HG03442 (cell line): ENCODE data around the gene CLDN22.

Experiments
- ATAC-seq: cut with Tn5 transposase; IDR thresholded peaks from one replicate; pipeline ENCODE4 v1.9.1; 2021; ENCODE audit warnings: mild to moderate bottlenecking, moderate library complexity; ENCODE audit not compliant: unreplicated experiment

CLDN22 gene

DNA sequence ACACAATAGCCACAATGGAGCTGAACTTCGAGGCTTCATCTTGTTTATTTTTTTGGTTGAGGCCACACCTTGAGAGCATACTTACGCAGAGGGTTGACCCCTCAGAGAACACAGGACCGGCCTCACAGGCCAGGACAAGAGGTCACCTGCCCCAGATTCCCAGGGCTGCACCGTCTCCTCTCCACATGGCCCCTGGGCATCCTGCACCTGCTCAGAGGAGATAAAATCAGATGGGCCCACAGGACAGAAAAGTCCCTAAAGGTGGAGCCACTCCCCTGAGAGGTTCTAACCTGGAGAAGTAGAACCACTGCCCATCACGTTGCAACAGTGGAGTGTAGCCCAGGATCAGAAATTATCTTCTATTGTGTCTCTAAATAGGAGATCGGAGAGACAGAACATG lies 3.2 kb upstream of the CLDN22 start:
- no peak for ATAC-seq

DNA sequence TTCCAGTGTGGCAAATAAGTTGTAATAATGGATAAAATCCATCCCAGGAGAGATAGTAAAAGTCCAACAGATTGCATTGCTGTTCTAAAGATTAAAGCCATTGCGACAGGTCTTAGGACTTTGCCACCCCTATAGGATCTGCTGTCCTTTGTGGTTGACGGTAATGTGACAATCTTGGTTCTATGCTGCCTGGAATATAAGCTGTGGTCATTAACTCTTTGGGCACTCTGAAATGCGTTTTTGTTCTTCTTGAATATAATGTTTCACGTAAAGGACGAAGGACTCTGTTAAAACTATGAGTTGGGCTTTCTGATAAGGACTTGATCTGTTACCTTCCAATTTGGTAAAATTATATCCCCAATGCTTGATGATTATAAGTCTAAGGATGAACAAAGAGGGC lies 2.2 kb upstream of the CLDN22 start, which contains the start of gene CLDN24:
CLDN24 (minus strand) TSS at position 101 of the 400 bp plus-strand sequence; CDS start at position 101, 0 bp downstream.
- no peak for ATAC-seq

DNA sequence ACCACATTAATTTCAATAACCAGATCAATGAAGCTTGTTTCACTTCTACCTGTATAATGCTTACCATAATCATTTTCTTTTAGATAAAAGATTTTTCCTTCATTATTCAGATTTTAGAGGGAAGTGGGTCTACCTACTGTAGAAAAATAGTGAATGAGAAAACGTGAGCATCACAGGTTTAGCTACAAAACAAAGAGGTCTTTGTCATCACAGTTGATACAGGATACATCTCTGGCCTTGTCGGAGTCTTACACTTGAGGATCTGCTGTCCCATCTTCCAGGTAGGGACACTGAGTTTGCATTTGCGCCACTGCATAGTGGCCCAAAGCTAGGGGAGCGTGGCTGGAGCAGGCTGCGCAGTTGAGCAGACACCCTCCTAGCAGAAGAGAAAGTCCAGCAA lies 1.4 kb upstream of the CLDN22 start:
- no peak for ATAC-seq

DNA sequence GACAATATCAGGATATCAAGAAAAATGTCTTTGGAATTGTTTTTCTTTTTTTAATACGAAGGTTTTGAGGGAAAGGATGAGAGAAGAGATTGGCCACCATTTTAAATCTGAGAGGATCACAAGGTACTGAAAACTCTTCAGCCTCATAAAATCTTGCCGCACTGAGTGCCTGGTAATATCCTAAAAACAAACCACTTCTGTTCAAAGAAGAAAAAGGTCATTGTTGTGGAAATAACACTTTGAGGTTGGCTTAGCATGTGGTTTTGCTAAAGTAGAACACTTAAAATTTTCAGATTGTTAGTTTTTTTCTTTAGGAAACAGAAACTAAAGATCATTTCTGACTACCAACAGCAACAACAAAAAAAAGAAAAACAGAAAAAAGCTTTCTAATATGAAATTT lies 1.0 kb upstream of the CLDN22 start:
- no peak for ATAC-seq

DNA sequence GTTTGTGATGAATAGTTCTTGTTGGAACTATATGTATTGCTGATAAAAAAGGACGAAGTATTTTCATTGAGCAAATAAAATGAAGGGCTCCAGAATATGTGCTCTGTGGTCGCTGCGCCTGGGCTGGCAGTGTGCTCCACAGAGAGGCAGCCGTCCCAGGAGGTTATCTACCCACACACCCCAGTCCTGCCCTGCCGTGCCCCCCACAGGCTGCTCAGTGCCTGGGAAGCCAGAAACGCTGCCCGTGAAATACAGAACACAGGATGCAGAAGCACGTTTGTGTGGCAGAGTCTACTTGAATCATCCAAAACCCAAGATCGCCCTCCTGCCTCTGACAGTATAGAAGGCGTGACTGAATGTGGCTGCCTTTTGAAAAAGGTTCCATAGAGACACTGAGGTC lies 1.4 kb downstream of the CLDN22 start:
- ATAC-seq: no peak

DNA sequence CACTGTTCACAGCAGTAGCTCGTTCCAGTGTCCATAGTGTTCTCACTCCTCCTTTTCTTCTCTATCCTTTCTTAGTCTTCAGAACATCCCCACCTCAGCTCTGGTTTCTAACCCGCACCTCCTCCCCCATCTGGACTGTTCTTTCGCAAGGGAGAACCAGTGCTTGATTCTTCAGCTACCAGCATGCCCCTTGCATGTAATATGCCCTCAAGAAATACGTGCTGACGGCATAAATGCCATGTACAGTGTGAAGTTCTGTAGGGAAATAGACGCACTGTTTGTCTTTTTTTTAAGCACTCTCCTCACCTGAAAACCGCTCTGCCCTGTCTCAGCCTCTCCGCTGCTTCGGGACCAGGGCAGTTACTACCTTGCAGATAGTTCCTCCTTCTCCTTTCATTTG lies 5.3 kb downstream of the CLDN22 start:
- ATAC-seq: no peak

DNA sequence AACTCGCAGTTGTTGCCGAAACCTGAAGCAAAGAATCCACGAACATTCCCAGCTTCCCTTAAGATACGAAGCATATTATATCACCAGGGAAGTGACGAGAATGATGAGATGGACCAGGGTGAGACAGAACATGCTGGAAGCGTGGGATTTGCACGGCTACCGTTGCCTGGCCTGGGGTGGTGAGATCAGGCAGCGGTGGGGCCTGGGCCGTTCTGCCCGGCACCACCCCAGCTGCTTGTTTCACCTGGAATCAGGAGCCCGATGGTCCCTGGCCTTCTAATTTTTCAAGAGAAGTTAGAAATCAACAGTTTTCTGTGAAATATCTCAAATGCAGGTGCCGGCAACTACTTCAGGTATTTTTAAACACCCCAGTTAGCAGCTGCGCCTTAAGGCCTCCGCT lies 5.7 kb downstream of the CLDN22 start:
- no peak for ATAC-seq

DNA sequence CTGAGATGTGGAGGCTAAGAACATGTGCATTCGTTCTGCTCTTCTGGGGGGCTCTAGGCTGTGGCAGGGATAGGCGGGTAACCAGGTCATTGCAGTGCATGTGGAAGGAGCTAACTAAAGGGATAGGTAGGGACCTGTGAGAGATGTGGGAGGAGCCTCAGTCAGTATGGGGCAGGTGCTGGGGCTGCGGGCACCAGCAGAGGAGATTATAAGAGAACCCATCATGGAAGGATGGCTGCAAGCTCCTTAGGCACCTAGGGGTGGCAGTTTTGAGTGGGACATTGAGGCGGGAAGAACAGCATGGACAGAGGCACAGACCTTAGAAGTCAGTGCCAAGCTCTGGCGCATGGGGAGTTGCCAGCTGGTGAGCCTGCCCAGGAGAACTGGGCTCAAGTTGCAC lies 7.2 kb downstream of the CLDN22 start:
- no peak for ATAC-seq

DNA sequence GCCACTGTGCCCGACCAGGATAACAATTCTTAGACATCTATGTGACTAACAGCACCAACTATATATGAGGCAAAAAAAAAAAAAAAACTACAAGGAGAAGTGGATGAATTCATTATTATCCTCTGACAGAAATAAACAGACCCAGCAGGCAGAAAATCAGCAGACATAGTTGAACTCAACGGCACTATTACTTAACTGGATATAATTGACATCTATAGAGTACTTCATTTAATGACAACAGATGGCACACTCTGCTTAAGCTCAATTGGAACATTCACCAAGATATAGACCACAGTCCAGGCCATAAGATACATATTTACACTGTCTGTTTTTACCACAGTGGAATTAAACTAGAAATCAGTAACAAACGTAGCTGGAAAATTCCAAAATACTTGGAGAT lies 13.3 kb downstream of the CLDN22 start:
- ATAC-seq: no peak

DNA sequence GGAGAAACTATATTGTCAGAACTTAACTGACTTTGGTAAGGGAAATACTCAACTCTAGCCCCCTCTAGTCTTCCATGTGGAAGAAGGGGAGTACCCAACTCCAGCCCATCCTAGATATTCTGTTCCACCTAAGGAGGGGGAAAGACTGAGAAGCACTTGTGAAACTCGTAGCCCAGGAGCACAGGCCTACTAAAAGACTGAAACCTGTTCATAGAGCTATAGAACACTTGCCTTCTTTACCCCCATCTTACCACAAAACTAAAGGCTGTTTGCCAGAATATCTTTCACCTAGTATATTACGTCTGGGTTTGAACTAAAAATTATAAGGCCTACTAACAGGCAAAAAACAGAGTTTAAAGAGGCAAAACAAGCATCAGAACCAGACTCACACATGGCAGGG lies 15.5 kb downstream of the CLDN22 start:
- ATAC-seq: no peak

DNA sequence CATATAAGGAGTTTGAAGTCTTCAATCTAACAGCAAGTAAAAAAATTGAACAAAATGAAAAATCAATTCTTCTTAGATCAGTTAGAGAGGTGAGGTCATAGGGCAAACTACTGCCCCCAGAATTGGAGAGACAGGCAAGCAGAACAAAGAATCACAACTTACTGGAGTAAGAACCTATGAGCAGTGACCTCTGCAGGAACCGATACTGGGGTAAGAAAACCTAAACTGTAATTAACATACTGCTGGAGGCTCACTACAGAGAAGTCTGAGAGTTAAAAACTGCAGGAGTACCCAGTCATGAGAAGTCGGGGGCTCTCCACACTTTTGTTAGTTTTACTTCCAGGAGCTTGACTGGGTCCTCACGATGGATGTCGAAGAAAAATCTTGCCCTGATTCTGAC lies 16.0 kb downstream of the CLDN22 start:
- peak; percentile 78 for ATAC-seq

DNA sequence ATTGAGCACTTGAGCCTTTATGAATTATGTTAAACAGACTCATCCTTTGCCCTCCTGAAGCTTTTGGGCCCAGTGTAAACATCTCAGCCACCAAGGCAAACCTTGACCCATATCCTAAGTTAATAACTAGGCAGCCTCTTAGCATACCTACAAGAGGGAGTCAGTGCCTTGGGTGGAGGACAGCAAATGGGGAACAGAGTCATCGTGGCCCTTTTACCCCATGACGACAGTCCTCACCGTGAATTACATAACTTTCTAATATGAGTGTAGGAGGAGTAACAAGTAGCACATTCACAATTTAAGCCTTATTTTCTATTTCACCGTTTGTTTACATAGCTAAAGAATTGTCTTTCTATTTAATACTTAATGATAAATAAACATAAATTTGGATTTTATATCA lies 16.8 kb downstream of the CLDN22 start:
- no peak for ATAC-seq

DNA sequence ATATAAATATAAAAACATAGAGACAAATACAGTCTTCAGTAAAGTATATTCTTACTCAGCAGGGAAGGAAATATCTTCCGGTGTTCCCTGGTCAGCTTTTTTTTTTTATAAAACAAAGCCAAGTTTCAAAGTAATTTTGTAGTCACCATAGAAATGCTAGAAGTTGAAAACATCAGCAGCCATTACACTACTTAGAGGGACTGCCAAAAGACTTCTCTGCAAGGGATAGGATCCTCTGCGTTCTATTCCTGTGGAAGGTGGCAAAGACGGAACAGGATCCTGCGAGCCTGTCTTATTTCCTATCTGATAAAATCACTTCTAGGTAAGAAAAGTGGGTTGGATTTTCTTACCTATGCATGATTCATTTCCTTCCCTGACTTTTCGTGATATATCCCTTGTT lies 19.4 kb downstream of the CLDN22 start:
- no peak for ATAC-seq

DNA sequence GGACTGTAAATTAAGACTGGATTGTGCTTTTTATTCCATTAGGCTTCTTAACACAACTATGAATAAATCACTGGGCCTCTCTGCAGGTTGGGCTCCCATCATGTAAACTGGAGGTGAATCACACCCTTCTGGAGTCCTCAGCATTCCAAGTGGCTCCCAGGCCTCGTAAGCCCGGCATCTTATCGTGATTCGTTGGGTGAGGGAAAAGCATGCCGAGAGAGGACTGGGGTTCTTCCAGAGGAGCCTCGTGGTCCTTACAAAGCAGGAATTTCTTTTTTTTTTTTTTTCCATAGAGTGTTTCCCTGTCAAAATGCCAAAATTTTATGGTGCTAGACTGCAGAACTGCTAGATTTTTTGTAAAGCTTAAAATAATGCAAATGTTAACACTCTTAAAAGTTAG lies 20.0 kb downstream of the CLDN22 start:
- no peak for ATAC-seq

DNA sequence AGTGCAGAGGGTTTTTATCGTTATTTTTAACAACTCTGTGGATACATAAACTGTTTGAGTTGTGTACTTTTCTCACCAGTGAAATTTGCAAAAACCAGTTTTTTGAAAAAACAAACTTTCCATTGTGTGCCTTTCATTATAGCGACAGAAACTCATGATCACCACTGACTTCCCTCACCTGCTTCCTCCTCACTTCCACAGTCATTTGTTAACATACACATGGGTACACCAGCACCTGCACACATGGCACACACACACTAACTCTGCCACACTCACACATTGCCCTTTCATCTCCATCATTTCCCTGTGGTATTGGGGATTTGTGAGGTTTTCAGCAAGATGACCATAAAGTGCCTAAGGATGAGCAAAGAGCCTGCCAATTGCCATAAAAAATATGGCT lies 20.6 kb downstream of the CLDN22 start:
- no peak for ATAC-seq

DNA sequence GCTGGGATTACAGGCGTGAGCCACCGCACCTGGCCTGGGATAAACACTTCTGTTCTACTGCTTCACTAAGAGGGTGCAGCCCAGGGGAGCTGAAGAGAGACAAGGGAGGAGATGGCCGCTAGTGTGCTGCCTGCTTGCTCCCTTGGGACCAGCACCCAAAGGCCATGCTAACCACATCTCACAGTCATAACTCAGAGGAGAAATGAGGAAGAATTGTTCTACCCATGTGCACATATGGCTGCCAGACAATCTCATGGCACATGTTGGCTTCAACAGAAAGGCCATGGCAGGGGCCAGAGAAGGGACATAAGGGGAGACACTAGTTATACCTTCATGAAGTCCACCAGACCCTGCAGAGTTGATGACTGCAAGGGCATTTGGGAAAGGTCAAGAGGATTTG lies 22.4 kb downstream of the CLDN22 start:
- peak; percentile 92 for ATAC-seq

DNA sequence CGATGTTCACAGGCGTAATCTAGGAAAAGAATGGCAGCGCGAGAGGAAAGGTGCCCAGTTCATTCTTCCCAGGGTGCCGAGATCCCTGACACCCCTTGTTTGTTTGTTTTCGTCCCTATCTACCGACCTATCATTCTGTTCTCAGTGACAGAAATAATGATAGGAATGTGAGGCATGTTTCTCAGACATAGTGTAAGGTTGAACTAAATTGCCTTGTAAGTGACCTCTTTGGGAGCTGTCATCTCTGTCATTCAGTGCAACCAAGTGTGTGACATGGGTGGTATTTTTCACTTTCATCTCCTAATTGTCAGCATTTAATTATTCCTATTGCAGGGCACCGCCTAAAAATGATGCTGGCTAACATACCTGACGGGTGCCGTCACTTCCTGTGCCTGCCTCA lies 24.4 kb downstream of the CLDN22 start:
- ATAC-seq: no peak

DNA sequence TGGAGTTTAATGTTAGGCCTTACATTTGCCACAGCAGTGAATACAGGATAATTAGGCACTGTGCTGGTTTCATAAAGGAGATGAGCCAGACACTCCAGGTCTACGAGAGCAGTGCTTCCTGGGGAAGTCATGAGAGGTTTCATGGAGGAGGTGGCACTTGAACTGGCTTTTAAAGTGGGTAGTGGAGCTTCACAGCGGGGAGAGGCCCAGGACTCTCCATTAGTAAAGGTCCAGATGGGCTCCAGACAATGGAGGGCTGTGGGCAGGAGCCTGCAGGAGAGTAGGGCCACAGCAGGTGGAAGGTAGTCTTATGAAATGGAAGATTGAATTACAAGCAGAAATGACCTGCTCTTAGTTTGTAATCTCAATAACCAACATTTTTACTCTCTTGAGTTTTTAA lies 29.0 kb downstream of the CLDN22 start:
- ATAC-seq: no peak

DNA sequence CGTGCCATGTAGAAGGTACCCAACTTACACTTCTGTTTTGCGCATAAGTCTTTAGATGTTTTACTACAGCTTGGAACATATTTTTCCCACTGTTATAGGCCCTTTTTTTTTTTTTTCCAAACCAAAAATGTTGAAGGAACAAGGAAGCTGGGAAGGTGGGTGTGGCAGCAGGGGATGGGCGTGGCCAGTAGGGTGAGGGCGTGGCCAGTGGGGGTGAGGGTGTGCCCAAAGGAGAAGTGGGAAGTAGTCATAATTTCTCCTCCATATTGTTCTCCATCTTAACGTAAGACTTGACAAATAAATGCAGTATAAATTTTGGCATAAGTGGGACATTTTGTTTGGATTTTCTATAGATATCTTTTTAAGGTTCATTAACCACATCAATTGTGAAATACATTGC lies 30.4 kb downstream of the CLDN22 start:
- no peak for ATAC-seq

DNA sequence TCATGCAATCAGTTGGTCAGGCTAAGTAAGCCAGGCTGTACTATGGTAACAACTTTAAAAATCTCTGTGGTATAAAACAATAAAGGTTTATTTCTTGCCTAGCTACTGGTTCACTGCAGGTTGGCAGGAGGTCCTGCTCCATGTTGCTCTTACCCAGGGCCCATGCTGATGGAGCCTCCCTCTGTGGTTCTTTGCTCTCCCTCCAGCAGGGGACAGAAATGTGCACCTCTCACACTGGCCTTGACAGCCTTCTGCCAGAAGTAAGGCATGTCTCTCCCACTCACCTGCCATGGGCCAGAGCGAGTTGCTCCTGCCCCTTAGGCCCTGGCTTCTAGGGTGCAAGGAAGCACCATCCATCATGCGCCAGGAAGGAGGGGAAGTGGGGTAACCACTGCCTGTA lies 31.1 kb downstream of the CLDN22 start:
- ATAC-seq: no peak

DNA sequence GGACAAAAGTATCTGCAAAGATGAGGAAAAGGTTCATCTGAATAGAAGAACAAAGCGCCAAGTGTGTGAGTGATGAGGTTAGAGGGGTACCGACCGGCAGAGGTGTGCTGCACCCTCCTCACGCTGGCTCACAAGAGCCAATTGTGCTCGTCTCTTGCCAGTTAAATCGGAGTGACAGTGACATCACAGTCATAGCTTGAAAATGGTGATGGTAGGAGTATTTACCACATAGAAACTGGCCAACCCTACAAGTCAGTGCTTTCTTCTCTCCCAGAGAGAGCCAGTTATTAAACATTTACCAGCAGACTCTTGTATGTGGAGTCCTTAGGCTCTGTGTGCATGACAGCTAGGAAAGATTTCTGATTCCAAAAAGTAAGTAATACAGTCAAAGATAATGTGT lies 32.4 kb downstream of the CLDN22 start:
- peak; percentile 55 for ATAC-seq

DNA sequence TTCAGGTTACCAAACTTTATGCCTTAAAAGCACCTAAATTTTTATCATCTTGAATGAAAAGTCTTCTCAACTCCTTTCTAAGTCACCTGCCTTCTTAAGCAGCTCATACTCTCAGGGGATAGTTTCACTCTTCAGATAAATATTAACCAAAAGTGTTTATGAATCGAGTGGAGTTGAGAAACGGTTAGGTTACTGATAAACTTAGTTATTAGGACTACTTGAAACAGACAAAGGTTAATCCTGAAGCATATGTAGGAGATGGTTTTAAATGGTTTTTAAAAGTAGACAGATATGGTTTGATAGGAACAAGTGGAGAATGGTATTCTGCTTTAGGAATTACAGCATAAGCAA lies 32.8 kb downstream of the CLDN22 start:
- ATAC-seq: peak; percentile 45

DNA sequence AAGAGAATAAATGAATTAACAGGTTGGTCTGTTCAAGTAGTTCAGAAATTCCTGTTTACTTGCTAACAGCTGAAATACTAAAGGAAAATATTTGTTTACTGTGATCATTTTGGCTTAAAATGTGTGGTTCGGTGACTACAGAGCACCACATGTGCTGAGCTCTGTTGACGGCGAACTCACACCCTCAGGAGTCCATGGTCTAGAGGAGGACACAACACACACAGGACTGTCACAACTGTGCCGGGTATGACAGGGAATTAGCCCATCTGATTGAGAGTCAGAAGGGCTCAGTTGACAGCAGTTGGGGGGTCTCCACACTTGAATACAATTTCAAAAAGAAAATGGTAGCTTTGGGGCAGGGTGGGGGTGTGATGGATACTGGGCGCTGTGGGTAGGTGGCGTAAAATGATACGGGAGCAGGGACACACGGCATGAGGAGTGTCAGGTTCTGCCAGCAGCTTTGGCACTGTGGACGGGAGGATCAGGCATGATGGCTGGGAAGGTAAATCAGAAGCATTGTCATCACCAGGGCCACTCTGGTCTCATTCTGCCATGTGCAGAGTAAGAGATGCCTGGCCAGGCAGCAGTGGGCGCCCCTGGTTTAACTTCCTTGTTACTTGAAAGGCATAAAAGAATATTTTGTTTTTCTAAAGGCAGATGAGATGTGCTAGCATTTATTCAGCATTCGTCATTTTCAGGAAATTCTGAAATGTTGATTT lies 33.3 kb downstream of the CLDN22 start:
- ATAC-seq: no peak
